GM18868 (cell line): Measurements from ENCODE around the gene DENND1A.
"Not testable (repeated sequence)": the region's sequence is repeated elsewhere in the genome, so short reads cannot be mapped to it uniquely, and the experiment has no call there.

Source experiments
- ATAC-seq: cut with Tn5 transposase; IDR thresholded peaks from one replicate; pipeline ENCODE4 v1.9.1; 2021; ENCODE audit warnings: mild to moderate bottlenecking, moderate library complexity; ENCODE audit not compliant: unreplicated experiment

DENND1A gene

GRCh38 chr9:123450098-123450770 is 479.7 kb downstream of the DENND1A start:
- ATAC-seq: no peak

GRCh38 chr9:123447934-123448646 is 481.8 kb downstream of the DENND1A start:
- ATAC-seq: no peak

- ATAC-seq: no peak
These were observed 483.8 kb downstream of the DENND1A start for GRCh38 chr9:123445981-123446610.

- ATAC-seq: no peak
These were observed 484.8 kb downstream of the DENND1A start for GRCh38 chr9:123445116-123445515.

GRCh38 chr9:123441769-123442168 is 488.2 kb downstream of the DENND1A start:
- ATAC-seq: no peak

- no peak for ATAC-seq
These were observed 489.7 kb downstream of the DENND1A start for GRCh38 chr9:123440256-123440655.

GRCh38 chr9:123438821-123439220 is 491.1 kb downstream of the DENND1A start:
- no peak for ATAC-seq

- no peak for ATAC-seq
These were observed 491.6 kb downstream of the DENND1A start for GRCh38 chr9:123438321-123438720.

- ATAC-seq: no peak
These were observed 492.7 kb downstream of the DENND1A start for GRCh38 chr9:123437201-123437600.

GRCh38 chr9:123435471-123435870 is 494.5 kb downstream of the DENND1A start:
- ATAC-seq: no peak

GRCh38 chr9:123434619-123435240 is 495.2 kb downstream of the DENND1A start:
- no peak for ATAC-seq

GRCh38 chr9:123432331-123433236 is 497.3 kb downstream of the DENND1A start:
- no peak for ATAC-seq

- ATAC-seq: no peak
These were observed 498.3 kb downstream of the DENND1A start for GRCh38 chr9:123431581-123431980.

- ATAC-seq: not testable (repeated sequence)
These were observed 501.5 kb downstream of the DENND1A start for GRCh38 chr9:123428450-123428849.

- peak; percentile 68 for ATAC-seq
These were observed 503.5 kb downstream of the DENND1A start for GRCh38 chr9:123426406-123426805.

GRCh38 chr9:123425836-123426365 is 504.0 kb downstream of the DENND1A start:
- peak; percentile 10 for ATAC-seq

- no peak for ATAC-seq
These were observed 504.6 kb downstream of the DENND1A start for GRCh38 chr9:123425261-123425821.

- no peak for ATAC-seq
These were observed 505.2 kb downstream of the DENND1A start for GRCh38 chr9:123424552-123425225.

GRCh38 chr9:123424131-123424530 is 505.8 kb downstream of the DENND1A start:
- no peak for ATAC-seq

GRCh38 chr9:123423311-123423640 is 506.6 kb downstream of the DENND1A start:
- no peak for ATAC-seq
